ENCODE measurements around the gene COL23A1. TPM values are rescaled to one million over a fixed set of nuclear protein-coding genes. Genes with fewer than 3 reads are reported as not detected.

COL23A1 gene
- polyA plus RNA-seq, 1 donor (not counting 4 experiments of a cell fraction or from before 2014, with no cell fraction given): not detected

DNA sequence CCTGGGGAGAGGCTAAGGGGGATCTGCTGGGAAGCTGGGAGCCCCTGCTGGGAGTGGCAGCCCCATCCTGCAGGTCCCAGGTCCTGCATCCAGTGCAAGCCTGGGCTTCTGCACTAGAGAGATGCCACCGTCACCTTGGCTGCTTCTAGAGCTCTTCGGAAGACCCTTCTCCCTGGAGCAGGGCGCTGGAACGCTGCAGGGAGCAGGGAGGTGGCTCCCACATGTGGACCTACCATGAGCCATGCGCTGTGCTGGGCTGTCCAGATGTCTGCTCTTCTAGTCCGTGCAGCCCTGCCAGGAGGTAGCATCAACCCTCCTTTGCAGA, 266.7 kb downstream of the COL23A1 start:
- no peaks in the 10 kb centered on the region for H3K36me3 ChIP-seq (ENCODE audit: control insufficient read depth in 2 of 2, extremely low read depth in 1 of 2, insufficient read depth in 2 of 2, low read length in 2 of 2)
- DNase-seq (ENCODE audit: low read depth, low spot score) (no peak), FAIRE-seq (no peak)
- H3K9me1 ChIP-seq (ENCODE audit: control insufficient read depth, extremely low read depth, insufficient read depth, low read length): no peaks in the 10 kb centered on the region
- no peaks in the 10 kb centered on the region for H3K9me3 ChIP-seq (ENCODE audit: control insufficient read depth, low read depth, low read length)
- H3K79me2 ChIP-seq (ENCODE audit: control insufficient read depth, insufficient read depth, low read length): no peaks in the 10 kb centered on the region
- TF ChIP-seq, protein P1, sequence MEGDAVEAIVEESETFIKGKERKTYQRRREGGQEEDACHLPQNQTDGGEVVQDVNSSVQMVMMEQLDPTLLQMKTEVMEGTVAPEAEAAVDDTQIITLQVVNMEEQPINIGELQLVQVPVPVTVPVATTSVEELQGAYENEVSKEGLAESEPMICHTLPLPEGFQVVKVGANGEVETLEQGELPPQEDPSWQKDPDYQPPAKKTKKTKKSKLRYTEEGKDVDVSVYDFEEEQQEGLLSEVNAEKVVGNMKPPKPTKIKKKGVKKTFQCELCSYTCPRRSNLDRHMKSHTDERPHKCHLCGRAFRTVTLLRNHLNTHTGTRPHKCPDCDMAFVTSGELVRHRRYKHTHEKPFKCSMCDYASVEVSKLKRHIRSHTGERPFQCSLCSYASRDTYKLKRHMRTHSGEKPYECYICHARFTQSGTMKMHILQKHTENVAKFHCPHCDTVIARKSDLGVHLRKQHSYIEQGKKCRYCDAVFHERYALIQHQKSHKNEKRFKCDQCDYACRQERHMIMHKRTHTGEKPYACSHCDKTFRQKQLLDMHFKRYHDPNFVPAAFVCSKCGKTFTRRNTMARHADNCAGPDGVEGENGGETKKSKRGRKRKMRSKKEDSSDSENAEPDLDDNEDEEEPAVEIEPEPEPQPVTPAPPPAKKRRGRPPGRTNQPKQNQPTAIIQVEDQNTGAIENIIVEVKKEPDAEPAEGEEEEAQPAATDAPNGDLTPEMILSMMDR (optimal IDR thresholded peaks at IDR 0.05 in 1 of 3, IDR thresholded peaks at IDR 0.05 in 1 of 3, conservative IDR thresholded peaks at IDR 0.05 in 1 of 3; ENCODE audit: extremely low read depth in 1 of 3, insufficient read depth in 2 of 3, low read length in 3 of 3): no peak
- TF ChIP-seq EZH2 (IDR thresholded peaks at IDR 0.05; ENCODE audit: low read length): no peak
- no peak overlapping the region for H3K27ac ChIP-seq (ENCODE audit: control insufficient read depth, insufficient read depth, low read length)
- H3K4me2 ChIP-seq (ENCODE audit: control insufficient read depth, extremely low read depth, insufficient read depth, low read depth, low read length): no peak overlapping the region
- no peaks in the 10 kb centered on the region for H4K20me1 ChIP-seq (ENCODE audit: control insufficient read depth, extremely low read depth, insufficient read depth, low read length)
- no peak overlapping the region for H2AFZ ChIP-seq (ENCODE audit: control insufficient read depth, low read length)
- no peak overlapping the region for H3K4me3 ChIP-seq (ENCODE audit: control insufficient read depth in 2 of 3, extremely low read depth in 1 of 3, insufficient read depth in 2 of 3, low read depth in 1 of 3, low read length in 3 of 3)
- no peak overlapping the region for H3K9ac ChIP-seq (ENCODE audit: control insufficient read depth, extremely low read depth, insufficient read depth, low read length)
- H3K4me1 ChIP-seq (ENCODE audit: control insufficient read depth, extremely low read depth, insufficient read depth, low read length): no peaks in the 10 kb centered on the region
- dilution Hi-C loops (cut with MboI; ENCODE audit: extremely low pct_ligation_motif_present, low sequenced_read_pairs): no loop called here
- H3K27me3 ChIP-seq (ENCODE audit: control insufficient read depth, extremely low read depth, insufficient read depth, low read length): no peaks in the 10 kb centered on the region

DNA sequence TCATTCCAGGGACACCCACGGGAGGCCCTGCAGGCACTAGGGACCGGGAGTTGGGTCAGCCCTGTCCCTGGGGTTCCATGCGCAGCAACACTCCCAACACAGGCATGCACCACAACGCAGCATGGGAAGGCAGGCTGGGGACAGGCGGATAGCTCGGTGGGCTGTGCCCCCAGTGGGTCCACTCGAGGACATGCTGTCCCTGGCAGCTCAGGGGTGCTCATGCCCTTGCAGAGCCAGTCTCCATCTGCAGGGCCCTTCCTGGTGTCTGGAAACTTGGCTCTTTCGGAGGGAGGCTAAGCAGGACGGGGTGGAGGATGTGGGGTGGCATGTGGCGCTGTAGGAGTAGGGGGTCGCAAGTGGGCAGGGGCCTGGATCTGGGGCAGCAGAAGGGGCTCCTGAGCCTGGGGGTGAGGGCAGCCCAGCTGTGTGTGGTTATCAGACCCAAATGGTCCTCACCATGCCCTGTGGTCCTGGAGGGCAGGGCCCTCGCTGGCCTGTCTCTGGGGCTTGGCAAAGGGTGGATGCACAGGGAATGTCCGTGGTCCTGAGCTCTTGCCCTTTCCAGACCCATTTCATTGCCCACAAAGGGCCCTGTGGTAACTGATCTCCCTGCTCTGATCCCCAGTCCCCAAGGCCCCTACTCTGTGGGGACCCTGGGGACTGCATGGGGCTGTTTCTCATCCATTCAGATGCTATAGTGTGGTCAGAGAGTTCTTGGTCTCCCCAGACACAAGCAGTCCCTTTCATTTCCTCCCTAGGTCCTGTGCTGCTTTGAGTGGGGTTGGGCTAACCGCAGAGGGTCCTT, 267.3 kb downstream of the COL23A1 start:
- no peak overlapping the region for H2AFZ ChIP-seq (ENCODE audit: control insufficient read depth, low read length)
- dilution Hi-C loops (cut with MboI; ENCODE audit: extremely low pct_ligation_motif_present, low sequenced_read_pairs): no loop called here
- H3K36me3 ChIP-seq (ENCODE audit: control insufficient read depth in 2 of 2, extremely low read depth in 1 of 2, insufficient read depth in 2 of 2, low read length in 2 of 2): no peaks in the 10 kb centered on the region
- no peak overlapping the region for H3K27ac ChIP-seq (ENCODE audit: control insufficient read depth, insufficient read depth, low read length)
- no peak overlapping the region for H3K4me2 ChIP-seq (ENCODE audit: control insufficient read depth, extremely low read depth, insufficient read depth, low read depth, low read length)
- no peak overlapping the region for H3K9ac ChIP-seq (ENCODE audit: control insufficient read depth, extremely low read depth, insufficient read depth, low read length)
- TF ChIP-seq EZH2 (IDR thresholded peaks at IDR 0.05; ENCODE audit: low read length): no peak
- TF ChIP-seq, protein P1 (optimal IDR thresholded peaks at IDR 0.05 in 1 of 3, IDR thresholded peaks at IDR 0.05 in 1 of 3, conservative IDR thresholded peaks at IDR 0.05 in 1 of 3; ENCODE audit: extremely low read depth in 1 of 3, insufficient read depth in 2 of 3, low read length in 3 of 3): no peak
- no peak for FAIRE-seq
- no peaks in the 10 kb centered on the region for H3K9me1 ChIP-seq (ENCODE audit: control insufficient read depth, extremely low read depth, insufficient read depth, low read length)
- no peaks in the 10 kb centered on the region for H3K4me1 ChIP-seq (ENCODE audit: control insufficient read depth, extremely low read depth, insufficient read depth, low read length)
- no peaks in the 10 kb centered on the region for H3K9me3 ChIP-seq (ENCODE audit: control insufficient read depth, low read depth, low read length)
- H3K79me2 ChIP-seq (ENCODE audit: control insufficient read depth, insufficient read depth, low read length): no peaks in the 10 kb centered on the region
- no peaks in the 10 kb centered on the region for H4K20me1 ChIP-seq (ENCODE audit: control insufficient read depth, extremely low read depth, insufficient read depth, low read length)
- no peaks in the 10 kb centered on the region for H3K27me3 ChIP-seq (ENCODE audit: control insufficient read depth, extremely low read depth, insufficient read depth, low read length)
- DNase-seq (ENCODE audit: low read depth, low spot score): no peak
- no peak overlapping the region for H3K4me3 ChIP-seq (ENCODE audit: control insufficient read depth in 2 of 3, extremely low read depth in 1 of 3, insufficient read depth in 2 of 3, low read depth in 1 of 3, low read length in 3 of 3)
